GM08714 (cell line): Measurements from ENCODE around the gene ALOX12B.
"Not testable (repeated sequence)": the region's sequence is repeated elsewhere in the genome, so short reads cannot be mapped to it uniquely, and the experiment has no call there.

Experiments used
- H3K4me3 ChIP-seq: fragments of 200-500 bp; sonication (Bioruptor generic); 2 replicates; pipeline ENCODE4 v1.5.1; 2014; ENCODE audit warnings: mild to moderate bottlenecking, low read length, inconsistent platforms
- ZNF274 ChIP-seq: IDR thresholded peaks from 2 replicates; pipeline ENCODE4 v1.6.1; 2012; ENCODE audit warnings: mild to moderate bottlenecking, low read depth, low read length

The ALOX12B gene

GRCh38 chr17:8109661-8110455, 22.3 kb upstream of the ALOX12B start:
- H3K4me3 ChIP-seq = no peak overlapping the region

GRCh38 chr17:8108972-8109660, 21.6 kb upstream of the ALOX12B start:
- no peak overlapping the region for H3K4me3 ChIP-seq

More at GRCh38 chr17:8109661-8110455, 22.3 kb upstream of the ALOX12B start:
- no peak for TF ChIP-seq ZNF274

GRCh38 chr17:8106980-8107379, 19.5 kb upstream of the ALOX12B start:
- H3K4me3 ChIP-seq = not testable (repeated sequence)

More at GRCh38 chr17:8108972-8109660, 21.6 kb upstream of the ALOX12B start:
- no peak for TF ChIP-seq ZNF274

GRCh38 chr17:8105957-8106398, 18.5 kb upstream of the ALOX12B start:
- no peak for TF ChIP-seq ZNF274
- H3K4me3 ChIP-seq = no peak overlapping the region

GRCh38 chr17:8104911-8105310, 17.4 kb upstream of the ALOX12B start:
- H3K4me3 ChIP-seq = no peak overlapping the region
- TF ChIP-seq ZNF274 = no peak

GRCh38 chr17:8103549-8103948, 16.0 kb upstream of the ALOX12B start:
- no peak overlapping the region for H3K4me3 ChIP-seq
- no peak for TF ChIP-seq ZNF274

GRCh38 chr17:8101721-8102120, 14.2 kb upstream of the ALOX12B start:
- H3K4me3 ChIP-seq = no peak overlapping the region
- TF ChIP-seq ZNF274 = no peak

- no peak overlapping the region for H3K4me3 ChIP-seq
- no peak for TF ChIP-seq ZNF274
Measured at GRCh38 chr17:8100763-8101162, 13.2 kb upstream of the ALOX12B start.

- no peak for TF ChIP-seq ZNF274
- no peak overlapping the region for H3K4me3 ChIP-seq
Measured at GRCh38 chr17:8100111-8100510, 12.6 kb upstream of the ALOX12B start.

- TF ChIP-seq ZNF274 = no peak
- no peak overlapping the region for H3K4me3 ChIP-seq
Measured at GRCh38 chr17:8096541-8096940, 9.0 kb upstream of the ALOX12B start.

GRCh38 chr17:8095361-8095760, 7.8 kb upstream of the ALOX12B start:
- H3K4me3 ChIP-seq = no peak overlapping the region
- TF ChIP-seq ZNF274 = no peak

- TF ChIP-seq ZNF274 = no peak
- H3K4me3 ChIP-seq = no peak overlapping the region
Measured at GRCh38 chr17:8091033-8091687, 3.6 kb upstream of the ALOX12B start.

GRCh38 chr17:8089728-8090127, 2.2 kb upstream of the ALOX12B start:
- H3K4me3 ChIP-seq = no peak overlapping the region
- TF ChIP-seq ZNF274 = no peak

GRCh38 chr17:8087952-8088230, 375 bp upstream of the ALOX12B start:
- TF ChIP-seq ZNF274 = no peak
- no peak overlapping the region for H3K4me3 ChIP-seq

GRCh38 chr17:8084250-8084649, 3.3 kb downstream of the ALOX12B start:
- TF ChIP-seq ZNF274 = no peak
- H3K4me3 ChIP-seq = no peak overlapping the region
